Measurements from ENCODE around the gene FH.
A peak's percentile ranks its signal among the peaks of the same experiment; 100 is the strongest.

Gene FH

DNA sequence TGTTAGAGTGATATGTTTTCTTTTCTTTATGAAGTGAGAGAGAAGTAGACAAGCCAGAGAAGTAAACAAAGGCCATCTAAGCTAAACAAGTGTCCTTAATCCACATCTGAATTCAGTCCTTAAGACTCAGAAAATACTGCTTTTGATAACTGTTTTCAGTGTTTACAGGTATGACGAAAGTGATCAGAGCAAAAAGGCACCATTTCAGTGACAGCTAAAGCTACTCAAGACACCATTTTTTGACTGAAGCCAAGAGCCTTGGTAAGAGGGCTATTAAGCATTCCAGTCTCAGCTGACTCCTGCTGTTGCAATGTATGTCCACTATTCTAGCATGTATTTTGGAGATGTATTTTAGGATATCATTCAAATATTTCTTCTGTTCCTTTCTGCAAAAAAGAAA is 16.7 kb upstream of the FH start:
- no peak overlapping the region for H2AFZ ChIP-seq (ENCODE audit: low read depth, low read length)

DNA sequence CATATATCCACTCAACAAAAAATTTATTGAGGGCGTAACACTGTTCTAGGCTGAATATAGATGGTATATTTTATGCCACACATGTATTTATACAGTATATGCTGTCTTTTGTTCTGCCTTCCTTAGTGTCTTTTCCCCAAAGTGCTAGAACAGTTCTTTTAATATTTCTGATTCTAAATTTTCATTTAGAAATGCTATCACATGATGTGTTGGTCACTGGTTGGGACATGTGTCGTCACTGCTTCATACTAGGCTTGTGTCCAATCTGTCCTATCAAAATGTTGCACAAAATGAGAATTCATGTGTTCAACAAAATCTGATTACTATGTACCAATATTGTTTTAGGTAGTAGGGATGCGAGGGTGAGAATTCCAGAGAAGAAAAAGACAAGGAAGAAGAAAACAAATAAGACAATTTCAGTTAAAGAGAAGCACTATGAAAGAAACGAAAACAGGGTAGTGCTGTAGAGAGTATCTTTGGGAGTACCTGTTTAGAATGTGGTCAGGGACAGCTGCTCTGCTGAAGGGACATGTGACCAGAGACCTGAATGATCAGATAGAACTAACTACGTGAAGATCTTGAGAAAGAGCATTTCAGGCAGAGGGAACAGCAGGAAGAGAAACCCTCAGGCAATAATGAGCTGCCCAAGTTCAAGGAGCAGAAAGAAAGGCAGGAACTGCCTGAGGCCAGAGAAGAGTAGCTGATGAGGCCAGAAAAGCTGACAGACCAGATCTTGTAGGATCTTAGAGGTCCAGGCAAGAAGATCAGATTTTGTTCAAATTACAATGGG is 14.0 kb upstream of the FH start:
- peaks cover 29% of the 10 kb centered on the region for H3K4me1 ChIP-seq (ENCODE audit: low read length)
- no peaks in the 10 kb centered on the region for H3K36me3 ChIP-seq (replicated peaks; ENCODE audit: low read depth, low read length)
- H3K79me2 ChIP-seq (ENCODE audit: low read length): no peaks in the 10 kb centered on the region
- peak overlapping the region; percentile 71 for H3K9ac ChIP-seq (ENCODE audit: low read length)
- no peaks in the 10 kb centered on the region for H3K9me3 ChIP-seq (ENCODE audit: insufficient read depth, low read length)
- peak overlapping the region; percentile 76 for H3K4me2 ChIP-seq (ENCODE audit: low read length)
- no peaks in the 10 kb centered on the region for H4K20me1 ChIP-seq (ENCODE audit: insufficient read depth, low read length)
- H3K27ac ChIP-seq (ENCODE audit: low read length): peak overlapping the region; percentile 89
- TF ChIP-seq, protein P1, sequence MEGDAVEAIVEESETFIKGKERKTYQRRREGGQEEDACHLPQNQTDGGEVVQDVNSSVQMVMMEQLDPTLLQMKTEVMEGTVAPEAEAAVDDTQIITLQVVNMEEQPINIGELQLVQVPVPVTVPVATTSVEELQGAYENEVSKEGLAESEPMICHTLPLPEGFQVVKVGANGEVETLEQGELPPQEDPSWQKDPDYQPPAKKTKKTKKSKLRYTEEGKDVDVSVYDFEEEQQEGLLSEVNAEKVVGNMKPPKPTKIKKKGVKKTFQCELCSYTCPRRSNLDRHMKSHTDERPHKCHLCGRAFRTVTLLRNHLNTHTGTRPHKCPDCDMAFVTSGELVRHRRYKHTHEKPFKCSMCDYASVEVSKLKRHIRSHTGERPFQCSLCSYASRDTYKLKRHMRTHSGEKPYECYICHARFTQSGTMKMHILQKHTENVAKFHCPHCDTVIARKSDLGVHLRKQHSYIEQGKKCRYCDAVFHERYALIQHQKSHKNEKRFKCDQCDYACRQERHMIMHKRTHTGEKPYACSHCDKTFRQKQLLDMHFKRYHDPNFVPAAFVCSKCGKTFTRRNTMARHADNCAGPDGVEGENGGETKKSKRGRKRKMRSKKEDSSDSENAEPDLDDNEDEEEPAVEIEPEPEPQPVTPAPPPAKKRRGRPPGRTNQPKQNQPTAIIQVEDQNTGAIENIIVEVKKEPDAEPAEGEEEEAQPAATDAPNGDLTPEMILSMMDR (IDR thresholded peaks at IDR 0.05; ENCODE audit: low read depth, low read length): no peak
- TF ChIP-seq EZH2phosphoT487 (IDR thresholded peaks at IDR 0.05; ENCODE audit: low read depth): no peak
- peak overlapping the region; percentile 26 for H2AFZ ChIP-seq (ENCODE audit: low read depth, low read length)
- H3K4me3 ChIP-seq (ENCODE audit: low read length): peak overlapping the region; percentile 74
- no peaks in the 10 kb centered on the region for H3K27me3 ChIP-seq (ENCODE audit: low read depth, low read length)

More for the DNA sequence above, 16.7 kb upstream of the FH start:
- Histone ChIP-seq H3K36me3 (replicated peaks; ENCODE audit: low read depth, low read length) (no peaks in the 10 kb centered on the region), H4K20me1 (ENCODE audit: insufficient read depth, low read length) (no peaks in the 10 kb centered on the region), H3K4me2 (ENCODE audit: low read length) (no peak overlapping the region), H3K27me3 (ENCODE audit: low read depth, low read length) (no peaks in the 10 kb centered on the region), H3K79me2 (ENCODE audit: low read length) (no peaks in the 10 kb centered on the region), H3K9ac (ENCODE audit: low read length) (no peak overlapping the region), H3K4me3 (ENCODE audit: low read length) (no peak overlapping the region), H3K27ac (ENCODE audit: low read length) (no peak overlapping the region), H3K9me3 (ENCODE audit: insufficient read depth, low read length) (no peaks in the 10 kb centered on the region), H3K4me1 (ENCODE audit: low read length) (peaks cover 17% of the 10 kb centered on the region)
- TF ChIP-seq EZH2phosphoT487 (IDR thresholded peaks at IDR 0.05; ENCODE audit: low read depth): no peak
- TF ChIP-seq, protein P1 (IDR thresholded peaks at IDR 0.05; ENCODE audit: low read depth, low read length): no peak

DNA sequence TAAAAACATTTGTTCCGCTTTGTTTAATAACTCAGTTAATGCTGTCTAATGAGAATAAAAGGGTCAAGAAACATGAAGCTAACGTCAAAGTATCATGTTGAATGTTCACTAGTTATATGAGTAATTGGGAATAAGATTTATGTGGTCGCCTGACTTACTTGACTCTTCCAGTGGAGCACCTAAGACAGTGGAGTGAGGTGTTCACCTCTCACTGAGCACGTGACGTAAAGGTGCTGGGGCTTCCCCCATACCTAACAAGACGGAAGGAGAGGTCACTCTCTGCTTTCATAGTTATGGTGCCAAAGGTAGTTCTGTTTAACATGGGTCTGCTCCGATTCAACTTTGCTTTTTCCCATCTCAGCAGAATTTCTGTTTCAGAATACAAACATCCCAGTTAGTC is 13.3 kb upstream of the FH start:
- peak overlapping the region; percentile 89 for H3K27ac ChIP-seq (ENCODE audit: low read length)
- no peaks in the 10 kb centered on the region for H4K20me1 ChIP-seq (ENCODE audit: insufficient read depth, low read length)
- H3K4me1 ChIP-seq (ENCODE audit: low read length): peaks cover 29% of the 10 kb centered on the region
- H3K79me2 ChIP-seq (ENCODE audit: low read length): no peaks in the 10 kb centered on the region
- H3K27me3 ChIP-seq (ENCODE audit: low read depth, low read length): no peaks in the 10 kb centered on the region
- H3K36me3 ChIP-seq (replicated peaks; ENCODE audit: low read depth, low read length): no peaks in the 10 kb centered on the region
- H3K9ac ChIP-seq (ENCODE audit: low read length): peak overlapping the region; percentile 71
- no peak for TF ChIP-seq EZH2phosphoT487 (IDR thresholded peaks at IDR 0.05; ENCODE audit: low read depth)
- TF ChIP-seq, protein P1 (IDR thresholded peaks at IDR 0.05; ENCODE audit: low read depth, low read length): no peak
- H3K4me3 ChIP-seq (ENCODE audit: low read length): peak overlapping the region; percentile 74
- no peaks in the 10 kb centered on the region for H3K9me3 ChIP-seq (ENCODE audit: insufficient read depth, low read length)
- H2AFZ ChIP-seq (ENCODE audit: low read depth, low read length): peak overlapping the region; percentile 26
- H3K4me2 ChIP-seq (ENCODE audit: low read length): peak overlapping the region; percentile 76

DNA sequence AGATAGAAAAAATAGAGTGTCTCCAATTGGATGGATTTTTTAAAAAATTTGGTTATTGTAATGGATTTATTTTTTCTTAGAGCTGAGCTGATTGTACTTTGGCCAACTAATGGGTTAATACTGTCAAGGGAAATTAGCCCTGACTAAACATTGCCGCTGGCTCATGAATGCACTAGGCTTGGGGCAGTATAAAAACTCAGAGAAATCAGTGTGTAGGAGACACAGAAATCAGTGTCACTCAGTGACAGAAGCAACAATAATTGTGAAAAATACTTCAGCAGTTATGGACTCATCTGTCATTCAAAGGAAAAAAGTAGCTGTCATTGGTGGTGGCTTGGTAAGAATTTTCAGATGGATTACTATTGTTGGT is 12.6 kb upstream of the FH start, which contains the start of gene KMO:
Gene KMO, plus strand, starts transcription at position 217 of the 370 bp plus-strand sequence. Its CDS starts 67 bp downstream, at position 284.
- Histone ChIP-seq H3K27ac (ENCODE audit: low read length) (peak within 1 kb of the TSS; percentile 89), H3K9ac (ENCODE audit: low read length) (peak within 1 kb of the TSS; percentile 71), H2AFZ (ENCODE audit: low read depth, low read length) (peak within 1 kb of the TSS; percentile 41), H3K9me3 (ENCODE audit: insufficient read depth, low read length) (no peaks in the 10 kb centered on the region), H3K27me3 (ENCODE audit: low read depth, low read length) (no peaks in the 10 kb centered on the region), H3K79me2 (ENCODE audit: low read length) (no peaks in the 10 kb centered on the region), H3K4me2 (ENCODE audit: low read length) (peak within 1 kb of the TSS; percentile 76), H4K20me1 (ENCODE audit: insufficient read depth, low read length) (no peaks in the 10 kb centered on the region), H3K36me3 (replicated peaks; ENCODE audit: low read depth, low read length) (no peaks in the 10 kb centered on the region), H3K4me1 (ENCODE audit: low read length) (peaks cover 29% of the 10 kb centered on the region), H3K4me3 (ENCODE audit: low read length) (peak within 1 kb of the TSS; percentile 74)
- TF ChIP-seq EZH2phosphoT487 (IDR thresholded peaks at IDR 0.05; ENCODE audit: low read depth): no peak
- TF ChIP-seq, protein P1 (IDR thresholded peaks at IDR 0.05; ENCODE audit: low read depth, low read length): no peak

Measured in OCI-LY3 (cell line).